GM03348 (cell line): ENCODE results near the gene ANKRD28.
A peak's percentile ranks its signal among the peaks of the same experiment; 100 is the strongest.
"Not testable (repeated sequence)": the region's sequence is repeated elsewhere in the genome, so short reads cannot be mapped to it uniquely, and the experiment has no call there.

Experiments
- DNase-seq: peaks from one replicate; pipeline ENCODE4 v3.0.0; 2012; ENCODE audit warnings: low spot score

ANKRD28 gene

DNA sequence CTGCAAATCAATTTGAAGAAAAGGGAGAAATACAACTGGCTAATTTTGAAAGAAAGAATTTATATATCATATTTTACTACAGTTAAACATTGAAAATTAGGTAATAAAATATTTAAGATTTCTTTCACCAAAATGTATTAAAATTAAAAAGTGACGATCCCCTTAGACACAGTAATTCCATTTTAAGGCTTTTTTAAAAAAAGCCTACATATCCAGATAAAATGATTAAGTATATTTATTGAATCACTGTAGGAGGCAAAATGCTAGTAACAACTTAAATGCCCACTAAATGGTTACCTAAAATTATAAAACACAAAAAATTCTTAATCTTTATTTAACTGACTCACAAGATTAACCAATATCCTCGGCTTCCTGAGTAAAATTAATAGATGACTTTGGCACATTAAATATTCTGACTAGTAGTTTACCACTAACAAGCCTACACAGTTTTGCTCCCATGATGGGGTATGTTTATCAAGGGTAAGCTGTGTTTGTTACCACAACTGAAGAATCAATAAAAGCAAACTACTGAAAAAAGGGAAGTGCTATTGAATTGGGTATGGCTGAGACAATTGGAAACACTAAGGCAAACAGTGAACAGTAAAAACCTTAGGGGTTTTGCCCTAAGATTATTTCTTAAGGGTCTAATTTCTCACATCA is 28.4 kb downstream of the ANKRD28 start:
- DNase-seq: no peak

DNA sequence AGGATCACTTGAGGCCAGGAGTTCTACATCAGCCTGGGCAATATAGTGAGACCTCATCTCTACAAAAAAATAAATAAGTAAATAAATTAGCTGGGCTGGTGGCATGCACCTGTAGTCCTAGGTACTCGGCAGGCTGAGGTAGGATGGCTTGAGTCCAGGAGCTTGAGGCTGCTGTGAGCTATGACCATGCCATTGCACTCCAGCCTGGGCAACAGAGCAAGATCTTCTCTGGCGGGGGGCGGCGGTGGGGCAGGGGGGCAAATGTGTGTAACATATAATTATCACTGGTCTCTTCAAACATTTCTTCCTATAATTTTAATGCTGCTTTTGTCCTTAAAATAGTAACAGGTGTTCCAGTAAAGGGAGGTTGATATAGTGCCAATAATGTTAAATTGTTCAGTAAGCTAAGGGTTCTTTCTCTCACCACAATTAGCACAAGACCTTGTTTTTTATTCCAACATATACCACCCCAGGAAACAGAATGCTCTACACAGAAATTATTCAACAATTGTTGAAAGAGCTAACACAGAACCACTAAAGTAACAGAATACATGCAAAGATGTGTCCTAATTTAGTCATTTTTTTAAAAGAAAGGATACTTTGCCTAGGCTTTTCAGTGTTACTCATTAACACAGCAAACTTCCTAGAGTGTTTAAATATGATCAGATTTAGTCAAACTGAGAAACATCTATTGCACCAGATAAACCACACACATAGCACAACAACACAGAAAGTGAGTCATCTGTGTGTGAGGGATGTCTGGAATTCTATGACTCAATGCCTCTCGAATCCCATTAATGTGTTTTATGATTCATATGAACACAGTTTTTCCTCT is 29.1 kb downstream of the ANKRD28 start:
- peak; percentile 86 for DNase-seq

GRCh38 chr3:15766406-15766805 is 31.4 kb downstream of the ANKRD28 start:
- no peak for DNase-seq

- DNase-seq: no peak
These were observed 39.5 kb downstream of the ANKRD28 start for GRCh38 chr3:15758295-15758694.

DNA sequence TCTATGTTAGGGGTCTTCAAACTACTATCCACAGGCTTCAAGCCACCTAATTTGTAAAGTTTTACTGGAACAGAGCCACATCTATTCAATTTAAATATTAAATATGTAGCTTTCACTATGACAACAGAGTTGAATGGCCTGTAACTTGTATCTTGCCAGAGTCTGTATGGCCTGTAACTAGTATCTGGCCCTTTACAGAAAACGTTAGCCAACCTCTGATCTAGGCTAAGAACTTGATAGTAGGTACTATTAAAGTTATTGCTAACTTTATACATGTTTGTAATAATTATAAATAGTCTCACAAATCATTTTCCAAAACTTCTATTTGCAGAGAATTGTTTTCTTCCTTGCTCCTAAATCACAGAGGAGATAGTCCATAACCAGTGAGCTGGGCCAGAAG is 40.0 kb downstream of the ANKRD28 start:
- DNase-seq: no peak

GRCh38 chr3:15756505-15756904 is 41.3 kb downstream of the ANKRD28 start:
- no peak for DNase-seq

DNA sequence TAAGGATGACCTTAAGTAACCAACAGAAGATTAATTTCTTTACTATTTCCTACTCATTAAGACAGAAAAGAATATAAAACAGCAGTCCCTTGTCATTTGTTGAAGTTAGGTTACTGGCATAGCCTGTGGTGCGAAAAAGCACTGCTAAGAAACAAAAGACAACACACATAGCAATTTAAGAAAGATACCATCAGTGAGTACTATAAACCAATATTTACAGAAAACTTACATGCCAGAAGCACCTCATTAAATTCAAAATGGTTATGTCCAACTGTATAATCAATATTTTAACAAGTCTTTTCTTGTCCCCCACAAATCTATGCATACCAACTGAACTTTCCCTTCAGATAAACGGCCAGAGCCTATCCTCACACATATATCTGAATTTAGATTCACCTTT is 42.0 kb downstream of the ANKRD28 start:
- no peak for DNase-seq

GRCh38 chr3:15755181-15755580 is 42.6 kb downstream of the ANKRD28 start:
- DNase-seq: no peak

DNA sequence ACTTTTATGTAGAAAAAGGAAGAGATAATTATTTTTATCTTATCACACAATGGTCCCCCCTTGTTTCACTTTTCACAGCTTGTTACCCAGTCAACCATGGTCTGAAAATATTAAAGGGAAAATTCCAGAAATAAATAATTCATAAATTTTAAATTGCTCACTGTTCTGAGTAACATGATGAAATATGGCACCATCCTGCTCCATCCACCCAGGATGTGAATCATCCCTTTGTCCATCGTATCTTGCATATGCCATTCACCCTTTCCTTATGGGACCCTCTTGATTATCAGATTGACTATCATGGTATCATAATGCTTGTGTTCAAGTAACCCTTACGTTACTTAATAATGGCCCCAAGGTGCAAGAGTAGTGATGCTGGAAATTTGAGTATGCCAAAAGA is 43.7 kb downstream of the ANKRD28 start:
- peak; percentile 29 for DNase-seq

DNA sequence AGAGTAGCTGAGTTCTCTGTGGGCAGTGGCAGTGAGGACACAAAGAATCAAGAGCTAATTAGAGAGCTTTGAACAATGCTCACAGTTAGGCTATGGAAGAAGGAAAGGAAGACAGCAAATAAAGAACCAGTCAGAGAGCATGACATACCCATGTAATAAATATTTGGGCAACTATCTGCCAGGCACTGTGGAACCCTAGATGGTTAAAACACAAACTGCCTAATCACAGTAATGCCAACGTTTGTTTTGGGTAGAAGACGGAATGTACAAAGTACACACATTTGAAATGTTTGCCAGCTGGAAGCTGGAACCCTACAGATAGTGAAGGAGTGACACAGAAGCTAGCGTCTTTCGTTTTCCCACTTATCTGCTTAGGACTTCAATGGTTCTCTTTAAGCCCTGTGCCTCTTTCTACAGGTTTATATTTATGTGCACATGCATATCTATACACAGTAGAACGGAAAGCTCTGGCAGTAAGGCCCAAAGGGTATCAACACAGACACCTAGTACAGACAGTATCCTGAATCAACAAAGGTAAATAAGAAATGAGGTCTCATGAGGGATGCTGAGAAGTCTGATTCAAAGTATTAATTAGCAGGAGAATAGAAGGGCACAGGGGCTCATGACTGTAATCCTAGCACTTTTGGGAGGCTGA is 44.6 kb downstream of the ANKRD28 start:
- DNase-seq: no peak

DNA sequence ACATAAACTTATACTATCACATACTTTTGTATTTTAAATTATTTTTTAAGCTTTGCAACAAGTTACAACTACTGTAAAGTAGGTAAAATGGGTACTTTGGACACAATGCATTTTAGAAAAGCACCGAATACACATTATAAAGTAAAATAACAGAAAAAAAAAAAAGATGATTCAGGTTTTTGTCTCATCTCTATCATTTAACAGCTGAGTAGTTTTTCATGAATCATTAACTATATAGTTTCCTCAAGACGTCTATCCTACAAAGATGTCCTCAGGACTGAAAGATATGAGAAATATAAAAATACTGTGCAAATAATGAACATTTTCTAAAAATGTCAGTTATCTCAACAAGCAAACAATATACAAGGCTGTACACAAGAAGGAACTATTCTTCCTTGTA is 46.9 kb downstream of the ANKRD28 start:
- DNase-seq: no peak

DNA sequence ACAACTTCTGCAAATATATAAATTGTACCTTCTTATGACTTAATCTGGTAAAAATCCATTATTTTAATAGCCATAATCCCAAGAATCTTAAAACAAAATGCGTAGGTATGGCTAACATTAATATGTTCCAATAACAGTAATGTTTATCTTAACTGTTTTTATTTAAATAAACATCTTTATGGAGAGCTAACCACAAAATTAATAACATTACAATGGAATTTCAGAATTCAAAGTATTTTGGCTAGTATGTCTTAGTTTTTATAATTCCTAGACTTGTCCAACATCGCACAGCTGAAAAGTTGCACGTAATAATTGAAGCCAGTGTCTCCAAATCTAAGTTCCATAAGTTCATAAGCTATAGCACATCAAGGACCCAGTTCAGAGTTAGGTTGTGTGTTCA is 47.6 kb downstream of the ANKRD28 start:
- no peak for DNase-seq

- not testable (repeated sequence) for DNase-seq
These were observed 51.9 kb downstream of the ANKRD28 start for GRCh38 chr3:15745896-15746295.

DNA sequence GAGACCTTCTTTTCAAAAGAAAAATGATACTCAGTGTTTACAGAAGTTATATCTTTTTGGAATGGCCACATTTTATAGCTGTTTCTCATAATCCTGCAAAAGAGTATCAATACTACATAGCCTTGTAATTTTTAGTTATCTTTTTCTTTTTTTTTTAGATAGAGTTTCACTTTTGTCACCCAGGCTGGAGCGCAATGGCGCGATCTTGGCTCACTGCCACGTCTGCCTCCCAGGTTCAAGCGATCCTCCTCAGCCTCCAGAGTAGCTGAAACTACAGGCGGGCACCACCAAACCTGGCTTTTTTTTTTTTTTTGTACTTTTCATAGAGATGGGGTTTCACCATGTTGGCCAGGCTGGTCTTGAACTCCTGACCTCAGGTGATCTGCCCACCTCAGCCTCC is 53.6 kb downstream of the ANKRD28 start:
- DNase-seq: no peak

DNA sequence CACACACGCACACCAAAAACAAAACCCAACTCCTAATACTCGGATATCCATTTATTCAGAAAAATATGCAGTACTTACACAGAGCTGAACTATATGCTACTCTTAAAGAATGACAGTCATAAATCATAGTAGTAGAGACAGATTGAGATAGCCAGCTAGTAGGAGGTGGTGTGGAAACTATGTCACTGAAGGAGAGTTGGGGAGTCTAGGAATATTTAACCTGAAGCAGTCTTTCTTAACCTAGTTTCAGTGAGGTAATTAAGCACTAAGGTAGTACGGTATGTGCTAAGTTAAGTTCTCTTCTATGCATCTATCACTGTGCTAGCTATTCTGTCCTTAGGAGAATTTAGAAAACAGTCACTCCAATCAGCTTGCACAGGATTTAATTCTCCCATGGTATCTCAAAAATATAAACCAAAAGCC is 54.2 kb downstream of the ANKRD28 start:
- DNase-seq: no peak

GRCh38 chr3:15742236-15742635 is 55.5 kb downstream of the ANKRD28 start:
- not testable (repeated sequence) for DNase-seq

DNA sequence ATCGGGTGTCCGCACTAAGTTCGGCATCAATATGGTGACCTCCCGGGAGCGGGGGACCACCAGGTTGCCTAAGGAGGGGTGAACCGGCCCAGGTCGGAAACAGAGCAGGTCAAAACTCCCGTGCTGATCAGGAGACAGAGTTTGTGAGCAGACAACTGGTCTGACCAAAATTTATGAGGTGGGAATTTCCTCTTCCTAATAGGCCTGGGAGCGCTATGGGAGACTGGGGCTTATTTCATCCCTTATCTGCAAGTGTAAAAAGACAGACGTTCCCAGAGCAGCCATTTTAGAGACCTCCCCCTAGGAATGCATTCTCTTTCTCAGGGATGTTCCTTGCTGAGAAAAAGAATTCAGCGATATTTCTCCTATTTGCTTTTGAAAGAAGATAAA is 59.2 kb downstream of the ANKRD28 start:
- not testable (repeated sequence) for DNase-seq

- DNase-seq: no peak
These were observed 66.8 kb downstream of the ANKRD28 start for GRCh38 chr3:15731024-15731423.

- DNase-seq: no peak
These were observed 69.0 kb downstream of the ANKRD28 start for GRCh38 chr3:15728766-15729165.

- no peak for DNase-seq
These were observed 70.9 kb downstream of the ANKRD28 start for GRCh38 chr3:15726881-15727280.

- DNase-seq: no peak
These were observed 71.7 kb downstream of the ANKRD28 start for GRCh38 chr3:15726043-15726442.

DNA sequence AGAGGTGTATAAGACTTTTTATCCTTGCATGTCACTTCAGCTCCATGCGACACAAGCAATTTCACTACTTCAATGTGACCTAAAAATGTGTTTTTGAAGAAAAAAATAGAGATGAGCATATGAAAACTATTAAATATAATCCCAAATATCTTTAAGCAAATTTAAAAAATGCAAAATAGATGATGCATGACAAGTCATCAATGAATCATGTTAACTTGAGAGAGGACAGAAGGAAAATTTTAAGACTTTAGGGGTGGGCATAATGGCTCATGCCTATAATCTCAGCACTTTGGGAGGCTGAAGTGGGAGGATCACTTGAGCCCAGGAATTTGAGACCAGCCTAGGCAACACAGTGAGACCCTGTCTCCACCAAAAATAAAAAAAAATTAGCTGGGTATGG is 73.3 kb downstream of the ANKRD28 start:
- DNase-seq: no peak

DNA sequence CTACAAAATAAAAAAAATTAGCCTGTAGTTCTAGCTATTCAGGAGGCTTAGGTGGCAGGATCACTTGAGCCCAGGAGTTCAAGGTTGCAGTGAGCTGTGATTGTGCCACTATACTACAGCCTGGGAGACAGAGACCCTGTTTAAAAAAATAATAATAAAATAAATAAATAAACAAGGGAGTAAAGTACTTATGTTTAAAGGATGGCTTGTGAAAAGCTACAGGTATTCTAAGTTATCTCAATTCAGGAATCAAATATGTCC is 74.2 kb downstream of the ANKRD28 start:
- no peak for DNase-seq
